GM12892 (cell line): ENCODE measurements around the gene TMEM18.

ENCODE experiments used
- DNase-seq: peaks from one replicate; pipeline ENCODE4 v3.0.0; 2011; ENCODE audit not compliant: insufficient read length
- FAIRE-seq: peaks from 2 replicates; lab custom pipeline; 2011; peaks lifted over from hg19 to GRCh38; lab: Jason Lieb, UNC
- POLR2A ChIP-seq: IDR thresholded peaks from 2 replicates; pipeline ENCODE4 v1.6.1; 2011; ENCODE audit warnings: low read depth, low read length, control low read depth
- POLR2AphosphoS5 ChIP-seq: IDR thresholded peaks from 2 replicates; pipeline ENCODE4 v1.6.1; 2011; ENCODE audit warnings: low read depth, low read length, control low read depth
- TAF1 ChIP-seq: IDR thresholded peaks from 2 replicates; pipeline ENCODE4 v1.6.1; 2011; ENCODE audit warnings: low read depth, mild to moderate bottlenecking, control low read depth, low read length, borderline replicate concordance

TMEM18 gene

DNA sequence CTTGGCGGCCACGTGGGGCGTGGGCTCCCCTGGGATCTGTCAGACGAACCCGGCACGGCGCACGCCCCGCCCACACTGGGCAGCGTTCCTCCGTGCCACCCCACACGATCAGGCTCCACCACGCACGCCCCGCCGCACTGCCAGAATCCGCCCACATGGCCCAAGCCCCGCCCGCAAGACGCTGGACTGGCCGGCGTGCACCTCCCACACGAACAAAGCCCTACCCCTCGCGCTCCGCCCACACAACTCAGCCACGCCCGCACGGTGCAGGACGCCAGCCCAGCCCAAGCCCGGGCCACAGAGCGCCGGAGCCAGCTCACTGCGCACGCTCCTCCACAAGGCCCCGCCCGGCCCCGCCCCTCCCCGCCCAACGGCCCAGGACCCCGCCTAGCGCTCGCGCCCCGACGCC is 555 bp downstream of the TMEM18 start:
- TF ChIP-seq POLR2AphosphoS5 (no peak), POLR2A (no peak), TAF1 (no peak)
- FAIRE-seq (peak; percentile 98), DNase-seq (peak; percentile 85)

DNA sequence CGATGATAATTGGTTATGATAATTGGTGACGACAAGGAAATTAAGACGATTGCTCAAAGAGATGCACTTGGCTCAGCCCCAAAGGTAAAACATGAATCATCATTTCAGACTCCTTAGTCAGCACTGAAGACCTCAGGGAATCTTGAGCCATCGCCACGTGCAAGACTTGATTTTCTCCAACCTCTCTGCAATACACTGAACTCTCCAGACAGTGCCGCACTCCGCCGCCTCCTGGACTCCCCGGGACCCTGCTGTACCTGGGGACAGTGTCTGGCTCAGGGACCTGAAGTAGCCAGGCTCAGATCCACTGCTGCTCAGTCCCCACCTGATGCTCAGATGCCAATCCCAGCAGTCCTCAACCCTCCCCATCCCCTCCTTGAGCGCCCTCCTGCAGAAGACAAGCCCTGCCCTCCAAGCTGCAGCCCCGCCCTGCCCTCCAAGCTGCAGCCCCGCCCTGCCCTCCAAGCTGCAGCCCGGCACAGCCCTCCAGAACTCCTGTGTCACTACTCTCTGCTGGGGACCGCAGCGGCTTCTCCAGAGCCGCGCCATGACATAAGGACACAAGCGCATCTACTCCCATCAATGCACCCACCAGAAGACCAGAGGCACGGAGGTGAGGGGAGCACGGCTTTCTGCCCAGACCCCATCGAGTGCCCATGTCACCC is 1.1 kb downstream of the TMEM18 start:
- no peak for TF ChIP-seq POLR2AphosphoS5
- TF ChIP-seq TAF1 = no peak
- no peak for TF ChIP-seq POLR2A
- no peak for DNase-seq
- no peak for FAIRE-seq

DNA sequence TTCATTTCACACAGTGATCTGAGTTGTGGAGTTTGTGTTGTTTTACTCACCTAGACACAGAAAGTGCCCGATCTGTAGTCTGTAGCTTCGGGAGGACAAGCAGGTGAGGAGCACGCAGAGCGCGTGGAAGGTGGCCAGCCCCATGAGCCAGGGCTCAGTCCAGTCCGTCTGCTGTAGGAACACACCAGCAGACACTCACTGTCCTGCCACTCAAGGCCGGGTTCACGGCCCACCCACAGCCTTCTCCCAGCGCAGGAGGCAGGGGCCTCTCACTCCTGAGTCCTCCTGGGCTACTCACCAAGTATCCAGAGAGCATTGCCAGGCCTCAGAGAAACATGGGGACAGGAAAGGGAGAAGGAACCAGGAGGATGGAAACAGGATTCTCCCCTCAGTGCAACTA is 1.7 kb downstream of the TMEM18 start:
- TF ChIP-seq POLR2AphosphoS5 = no peak
- no peak for TF ChIP-seq TAF1
- no peak for TF ChIP-seq POLR2A
- FAIRE-seq (no peak), DNase-seq (no peak)

DNA sequence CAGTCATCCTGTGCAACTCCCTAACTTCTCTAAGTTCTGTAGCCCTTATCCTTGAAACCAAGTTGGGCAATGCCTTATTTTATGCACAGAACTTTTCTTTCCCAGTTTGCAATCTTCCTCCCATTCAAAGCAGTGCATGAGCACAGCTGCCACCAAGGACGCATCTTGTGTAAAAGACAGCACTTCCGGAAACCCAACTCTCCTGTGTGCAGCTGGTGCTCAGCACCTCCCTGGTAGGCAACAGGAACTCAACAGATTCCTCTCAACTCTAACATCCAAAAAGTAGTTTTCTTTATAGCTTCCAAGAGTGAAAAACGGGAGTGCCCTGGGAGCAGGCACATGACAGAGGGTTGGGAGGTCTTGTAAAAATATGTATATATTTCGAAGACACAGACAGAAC is 2.2 kb downstream of the TMEM18 start:
- peak; percentile 21 for FAIRE-seq
- DNase-seq = no peak
- TF ChIP-seq TAF1 (no peak), POLR2AphosphoS5 (no peak), POLR2A (no peak)

DNA sequence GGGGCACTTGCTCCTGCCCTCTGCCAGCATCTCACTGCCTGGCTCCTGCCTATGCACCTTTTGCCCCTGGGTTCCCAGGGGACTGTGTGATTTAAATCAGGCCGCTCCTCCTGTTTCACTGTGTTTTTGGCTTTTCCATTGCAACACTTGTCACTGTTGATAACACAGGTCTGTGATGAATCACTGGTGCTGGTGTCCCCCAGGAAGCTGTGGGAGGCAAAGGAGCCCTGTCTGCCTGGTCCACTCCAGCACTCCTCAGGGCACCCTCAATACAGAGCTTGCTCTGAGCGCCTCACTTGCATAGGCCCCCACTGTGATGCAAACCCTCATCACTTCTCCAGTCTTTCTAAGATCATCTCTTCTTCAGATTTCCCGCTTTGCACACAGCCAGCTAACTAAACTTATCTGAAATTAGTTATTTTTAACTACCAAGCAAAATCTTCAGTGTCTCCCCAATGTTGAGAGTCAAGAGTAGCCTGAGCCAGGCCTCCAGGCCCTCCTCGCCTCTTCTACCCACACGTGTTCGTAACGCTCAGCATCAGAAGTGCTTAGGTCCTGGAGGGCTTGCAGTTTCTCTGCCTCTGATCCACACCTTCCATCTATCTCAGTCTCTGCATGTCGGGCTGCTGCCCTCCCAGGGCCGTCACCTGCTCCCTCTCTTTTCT is 2.8 kb downstream of the TMEM18 start:
- no peak for FAIRE-seq
- TF ChIP-seq TAF1 = no peak
- TF ChIP-seq POLR2AphosphoS5 = no peak
- no peak for TF ChIP-seq POLR2A
- DNase-seq = no peak

DNA sequence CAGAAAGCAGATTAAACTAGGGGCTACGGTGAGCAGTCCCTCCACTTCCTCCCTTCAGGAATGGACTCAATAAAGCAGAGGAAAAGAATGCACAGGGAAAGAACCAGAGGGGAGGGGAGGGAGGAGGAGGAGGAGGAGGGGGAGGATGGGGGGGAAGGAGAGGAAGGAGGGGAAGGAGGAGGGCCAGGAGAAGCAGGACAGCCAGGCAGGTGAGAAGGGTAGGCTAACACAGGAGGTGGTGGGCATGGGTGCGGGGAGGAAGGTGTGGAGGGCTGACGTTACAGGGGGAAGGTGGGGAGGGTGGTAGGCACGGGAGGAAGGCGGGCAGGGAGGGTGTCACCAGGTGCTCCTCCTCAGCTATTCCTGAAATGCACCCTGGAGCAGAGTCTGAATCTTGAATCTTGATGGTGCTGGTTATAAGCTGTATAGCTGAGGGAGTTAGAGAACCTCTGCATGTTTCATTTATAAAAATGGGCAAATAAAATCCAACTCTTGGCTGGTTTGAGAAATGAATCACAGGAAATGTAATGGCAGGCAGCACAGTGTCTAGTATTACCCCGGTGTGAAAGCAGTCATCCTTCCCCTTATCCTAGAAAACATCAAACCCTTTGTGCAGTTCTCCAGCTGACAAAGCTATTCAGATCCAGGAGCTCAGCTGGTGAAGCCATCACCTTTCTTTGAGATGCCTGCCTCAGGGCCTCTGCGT is 3.4 kb downstream of the TMEM18 start:
- no peak for DNase-seq

DNA sequence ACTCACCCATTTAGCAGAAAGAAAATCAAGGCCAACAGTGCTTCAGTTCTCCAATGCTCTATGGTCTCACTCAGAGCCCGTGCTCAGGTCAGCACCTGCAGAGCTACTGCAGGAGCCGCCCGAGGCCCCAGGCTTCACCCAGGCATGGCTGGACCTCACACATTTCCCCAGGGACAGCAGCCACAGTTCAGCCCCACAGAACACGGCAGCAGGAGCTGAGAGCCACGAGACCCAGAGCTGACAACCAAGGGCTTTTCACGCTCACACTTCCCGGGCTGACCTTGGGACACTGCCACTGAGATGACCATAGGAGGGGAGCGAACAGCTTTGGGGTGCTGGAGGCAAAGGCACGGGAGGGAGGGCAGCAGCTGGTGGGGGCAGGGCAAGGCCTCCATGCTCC is 4.2 kb downstream of the TMEM18 start:
- TF ChIP-seq POLR2A (no peak), TAF1 (no peak), POLR2AphosphoS5 (no peak)
- no peak for FAIRE-seq
- DNase-seq = no peak

More for the DNA sequence above, 3.4 kb downstream of the TMEM18 start:
- TF ChIP-seq POLR2A (no peak), TAF1 (no peak), POLR2AphosphoS5 (no peak)
- FAIRE-seq = no peak

DNA sequence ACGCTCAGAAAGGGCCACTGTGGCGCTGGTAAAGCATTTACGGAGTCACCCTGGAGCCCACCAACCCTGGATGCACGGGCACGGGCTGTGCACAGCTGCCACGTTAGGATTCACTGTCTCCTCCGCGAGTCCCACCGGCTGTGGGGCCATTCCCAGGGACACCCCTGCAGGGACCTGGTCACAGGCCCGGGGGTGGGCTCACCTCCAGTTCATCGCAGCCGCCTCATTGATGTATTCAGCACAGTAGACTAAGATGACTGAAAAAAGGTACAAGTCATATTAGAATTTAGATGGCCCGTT is 4.7 kb downstream of the TMEM18 start:
- TF ChIP-seq POLR2AphosphoS5 = no peak
- no peak for TF ChIP-seq POLR2A
- no peak for TF ChIP-seq TAF1
- DNase-seq = no peak
- FAIRE-seq = no peak

DNA sequence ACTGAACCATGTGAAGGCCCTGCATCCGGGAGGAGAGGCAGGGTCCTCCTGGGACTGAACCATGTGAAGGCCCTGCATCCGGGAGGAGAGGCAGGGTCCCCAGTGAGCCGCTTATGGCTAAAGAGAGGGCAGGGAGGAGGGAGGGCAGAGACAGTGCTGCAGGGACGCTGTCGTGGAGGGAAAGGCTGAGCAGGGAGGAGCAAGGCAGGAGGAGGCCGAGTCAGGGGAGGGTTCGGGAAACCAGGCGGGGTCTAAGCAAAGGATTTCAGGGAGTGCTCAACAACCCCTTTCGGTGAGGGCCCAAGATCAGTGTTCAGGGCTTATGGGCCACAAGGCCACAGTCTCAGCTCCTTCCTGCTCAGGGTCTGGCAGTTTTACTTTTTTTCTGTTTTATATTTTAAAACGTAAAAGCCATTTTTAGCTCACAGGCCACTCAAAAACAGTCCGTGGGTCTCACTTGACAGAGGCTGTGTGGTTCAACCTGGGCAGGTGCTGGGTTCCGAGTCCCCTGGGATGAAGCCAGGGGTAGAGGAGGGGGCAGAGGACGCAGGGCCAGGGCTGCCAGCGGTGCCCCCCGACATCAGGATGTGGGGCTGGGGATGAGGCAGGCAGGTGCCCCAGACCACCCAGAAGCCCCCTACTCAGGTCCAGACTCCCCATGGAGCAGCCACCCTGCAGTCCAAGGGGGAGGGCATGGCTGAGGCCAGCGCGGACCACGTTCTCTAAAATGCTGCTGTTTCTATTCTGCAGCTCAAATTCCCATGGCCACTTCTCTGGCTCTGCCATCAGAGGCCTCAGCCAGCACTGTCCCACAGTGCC is 5.2 kb downstream of the TMEM18 start:
- no peak for FAIRE-seq
- DNase-seq = no peak

DNA sequence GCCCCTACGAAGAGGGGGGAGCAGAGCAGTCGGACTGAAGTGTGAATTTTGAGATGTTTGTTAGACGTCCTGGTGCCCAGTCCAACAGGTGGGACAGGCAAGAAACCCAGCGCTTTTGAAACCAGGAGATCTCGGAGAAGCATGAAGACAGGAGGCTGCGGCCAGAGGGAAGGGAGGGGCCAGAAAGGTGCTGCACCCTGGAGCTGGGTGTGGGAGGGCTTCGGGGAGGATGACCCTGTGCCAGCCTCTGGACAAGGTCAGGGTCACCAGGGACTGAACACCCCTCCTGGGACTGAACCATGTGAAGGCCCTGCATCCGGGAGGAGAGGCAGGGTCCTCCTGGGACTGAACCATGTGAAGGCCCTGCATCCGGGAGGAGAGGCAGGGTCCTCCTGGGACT is 6.1 kb downstream of the TMEM18 start:
- FAIRE-seq = no peak
- TF ChIP-seq TAF1 = no peak
- TF ChIP-seq POLR2AphosphoS5 = no peak
- TF ChIP-seq POLR2A = no peak
- no peak for DNase-seq

More for the DNA sequence above, 5.2 kb downstream of the TMEM18 start:
- no peak for TF ChIP-seq TAF1
- no peak for TF ChIP-seq POLR2A
- no peak for TF ChIP-seq POLR2AphosphoS5

DNA sequence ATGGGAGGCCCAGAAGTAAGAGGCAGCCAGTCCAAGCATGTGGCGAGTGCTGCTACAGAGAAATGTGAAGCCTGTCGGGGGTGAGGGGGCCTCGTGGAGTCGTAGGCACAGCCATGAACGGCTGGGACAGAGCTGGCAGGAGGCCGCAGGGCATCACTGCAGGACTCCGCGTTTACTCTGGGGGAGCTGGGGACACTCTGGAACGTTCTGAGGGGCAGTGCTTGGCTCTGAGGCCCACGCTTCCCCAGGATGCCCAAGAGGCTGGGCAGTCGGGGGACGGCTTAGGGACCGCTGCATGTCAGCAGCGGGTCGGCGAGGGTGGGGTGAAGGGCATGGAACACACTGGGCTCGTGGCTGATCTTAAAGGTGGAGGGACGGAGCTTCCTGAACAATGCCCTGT is 6.6 kb downstream of the TMEM18 start:
- no peak for TF ChIP-seq POLR2A
- DNase-seq (no peak), FAIRE-seq (no peak)
